ELF-1 (cell line): Measurements from ENCODE around the gene CERS3.

Experiments used
- DNase-seq: peaks from one replicate; pipeline ENCODE4 v3.0.0-alpha.2; 2016; ENCODE audit warnings: low read depth, low spot score

Gene CERS3

GRCh38 chr15:100529556-100529955, 806 bp upstream of the CERS3 start:
- DNase-seq = no peak

- no peak for DNase-seq
Observed at GRCh38 chr15:100526027-100526481, 2.7 kb downstream of the CERS3 start.

GRCh38 chr15:100525436-100525835, 3.3 kb downstream of the CERS3 start:
- DNase-seq = no peak

- no peak for DNase-seq
Observed at GRCh38 chr15:100524326-100524725, 4.4 kb downstream of the CERS3 start.

GRCh38 chr15:100521907-100522306, 6.8 kb downstream of the CERS3 start:
- no peak for DNase-seq

- DNase-seq = no peak
Observed at GRCh38 chr15:100520132-100520921, 8.4 kb downstream of the CERS3 start.

- no peak for DNase-seq
Observed at GRCh38 chr15:100517846-100518245, 10.9 kb downstream of the CERS3 start.

- no peak for DNase-seq
Observed at GRCh38 chr15:100516643-100517512, 11.9 kb downstream of the CERS3 start.

GRCh38 chr15:100515758-100516157, 13.0 kb downstream of the CERS3 start:
- no peak for DNase-seq

- DNase-seq = no peak
Observed at GRCh38 chr15:100508641-100509300, 20.0 kb downstream of the CERS3 start.

GRCh38 chr15:100502651-100503050, 26.1 kb downstream of the CERS3 start:
- DNase-seq = no peak

GRCh38 chr15:100501117-100501516, 27.6 kb downstream of the CERS3 start:
- DNase-seq = no peak

- no peak for DNase-seq
Observed at GRCh38 chr15:100500226-100500990, 28.3 kb downstream of the CERS3 start.

GRCh38 chr15:100495861-100496260, 32.9 kb downstream of the CERS3 start:
- no peak for DNase-seq

- no peak for DNase-seq
Observed at GRCh38 chr15:100493213-100493612, 35.5 kb downstream of the CERS3 start.

- DNase-seq = no peak
Observed at GRCh38 chr15:100484443-100484842, 44.3 kb downstream of the CERS3 start.

- DNase-seq = no peak
Observed at GRCh38 chr15:100483370-100483769, 45.4 kb downstream of the CERS3 start.

- DNase-seq = no peak
Observed at GRCh38 chr15:100476805-100477204, 51.9 kb downstream of the CERS3 start.

GRCh38 chr15:100472736-100473135, 56.0 kb downstream of the CERS3 start:
- no peak for DNase-seq

- no peak for DNase-seq
Observed at GRCh38 chr15:100471933-100472332, 56.8 kb downstream of the CERS3 start.

GRCh38 chr15:100468285-100468684, 60.5 kb downstream of the CERS3 start:
- DNase-seq = no peak
